GM12873 (cell line): ENCODE data around the gene TCF3.
A peak's percentile ranks its signal among the peaks of the same experiment; 100 is the strongest.

Experiments used
- TF ChIP-seq, protein P1 (sequence below): IDR thresholded peaks from 2 replicates; pipeline ENCODE4 v1.5.1; 2012; ENCODE audit warnings: low read depth, mild to moderate bottlenecking, moderate library complexity, low read length, control low read depth; ENCODE audit not compliant: insufficient read depth; ENCODE audit errors: missing control alignments

TCF3 gene

DNA sequence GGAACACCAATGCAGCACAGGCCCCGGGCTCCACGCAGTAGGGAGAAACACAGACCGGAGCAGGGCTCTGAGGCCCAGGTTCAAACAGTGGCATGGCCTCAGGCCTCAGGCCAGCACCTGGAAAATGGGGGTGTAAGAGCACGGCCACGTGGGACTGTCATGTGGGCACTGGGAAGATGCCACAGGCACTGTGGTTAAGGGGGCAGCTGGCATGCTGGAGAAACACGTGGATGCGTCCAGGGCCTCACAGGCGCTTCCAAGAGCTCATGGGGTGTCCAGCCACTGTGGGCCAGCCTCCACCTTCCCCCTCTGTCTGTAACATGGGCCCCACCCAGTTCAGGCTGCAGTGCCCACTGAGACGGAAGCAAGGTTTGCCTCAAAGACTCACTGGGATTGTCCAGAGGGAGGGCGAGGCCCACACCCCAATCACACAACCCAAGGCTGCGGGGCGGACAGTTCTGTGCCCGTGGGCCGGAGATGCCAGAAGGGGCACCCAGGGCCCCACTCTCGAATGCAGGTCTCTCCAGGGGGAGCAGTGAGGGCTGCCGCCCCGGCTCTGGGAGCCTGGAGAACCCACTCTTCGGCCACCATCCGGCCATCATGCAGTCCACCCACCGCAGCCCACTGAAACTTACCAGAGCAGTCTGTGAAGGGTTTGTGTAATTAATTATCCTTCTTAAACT lies 53.5 kb downstream of the TCF3 start:
- TF ChIP-seq, protein P1, sequence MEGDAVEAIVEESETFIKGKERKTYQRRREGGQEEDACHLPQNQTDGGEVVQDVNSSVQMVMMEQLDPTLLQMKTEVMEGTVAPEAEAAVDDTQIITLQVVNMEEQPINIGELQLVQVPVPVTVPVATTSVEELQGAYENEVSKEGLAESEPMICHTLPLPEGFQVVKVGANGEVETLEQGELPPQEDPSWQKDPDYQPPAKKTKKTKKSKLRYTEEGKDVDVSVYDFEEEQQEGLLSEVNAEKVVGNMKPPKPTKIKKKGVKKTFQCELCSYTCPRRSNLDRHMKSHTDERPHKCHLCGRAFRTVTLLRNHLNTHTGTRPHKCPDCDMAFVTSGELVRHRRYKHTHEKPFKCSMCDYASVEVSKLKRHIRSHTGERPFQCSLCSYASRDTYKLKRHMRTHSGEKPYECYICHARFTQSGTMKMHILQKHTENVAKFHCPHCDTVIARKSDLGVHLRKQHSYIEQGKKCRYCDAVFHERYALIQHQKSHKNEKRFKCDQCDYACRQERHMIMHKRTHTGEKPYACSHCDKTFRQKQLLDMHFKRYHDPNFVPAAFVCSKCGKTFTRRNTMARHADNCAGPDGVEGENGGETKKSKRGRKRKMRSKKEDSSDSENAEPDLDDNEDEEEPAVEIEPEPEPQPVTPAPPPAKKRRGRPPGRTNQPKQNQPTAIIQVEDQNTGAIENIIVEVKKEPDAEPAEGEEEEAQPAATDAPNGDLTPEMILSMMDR: no peak

DNA sequence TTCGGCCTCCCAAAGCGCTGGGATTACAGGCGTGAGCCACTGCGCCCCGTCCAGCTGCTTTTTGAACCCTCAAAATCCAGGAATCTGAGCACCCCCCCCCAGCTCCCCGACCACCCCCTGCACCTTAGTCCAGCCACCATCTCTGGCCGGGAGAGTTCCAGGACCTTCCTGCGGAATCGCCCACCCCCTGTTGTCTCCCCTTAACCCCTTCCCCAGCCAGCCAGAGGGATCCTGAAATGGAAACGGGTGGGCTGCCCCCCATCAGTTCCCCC lies 59.0 kb downstream of the TCF3 start:
- TF ChIP-seq, protein P1: no peak

GRCh38 chr19:1592755-1593500 lies 59.5 kb downstream of the TCF3 start, which contains the start of gene MBD3:
TSS of gene MBD3 (minus strand) at chr19:1592865. CDS start at chr19:1592631, 234 bp downstream.
- TF ChIP-seq, protein P1: no peak

GRCh38 chr19:1592024-1592754 lies 60.2 kb downstream of the TCF3 start:
- TF ChIP-seq, protein P1: no peak

DNA sequence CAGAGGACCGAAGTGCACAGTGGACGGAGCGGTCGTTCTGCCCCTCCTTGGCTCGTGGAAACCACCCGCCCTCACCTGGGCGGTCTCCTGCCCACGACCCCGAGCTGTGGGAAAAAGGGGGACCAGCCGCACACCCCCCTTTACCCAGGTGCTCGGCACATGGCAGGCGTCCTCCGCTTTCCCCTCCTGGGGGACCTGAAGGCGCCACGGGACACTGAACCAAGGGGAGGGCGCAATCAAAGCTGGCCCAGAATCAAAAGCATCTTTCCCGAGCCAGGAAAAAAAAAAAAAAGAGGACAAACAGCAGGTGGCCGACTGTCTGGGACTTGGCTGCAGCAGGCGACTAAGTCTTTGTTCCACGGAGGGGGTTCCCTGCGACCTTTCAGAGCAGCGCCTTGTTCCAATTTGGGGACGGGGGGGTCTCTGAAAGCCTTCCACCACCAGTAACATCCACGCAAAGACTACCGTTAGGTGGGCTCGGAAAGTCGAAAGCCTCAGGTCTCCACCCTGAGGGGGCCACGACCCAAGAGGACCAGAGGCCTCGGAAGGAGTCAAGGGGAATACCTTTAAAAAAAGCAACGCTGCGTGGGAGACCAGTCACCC lies 60.9 kb downstream of the TCF3 start:
- TF ChIP-seq, protein P1: no peak

DNA sequence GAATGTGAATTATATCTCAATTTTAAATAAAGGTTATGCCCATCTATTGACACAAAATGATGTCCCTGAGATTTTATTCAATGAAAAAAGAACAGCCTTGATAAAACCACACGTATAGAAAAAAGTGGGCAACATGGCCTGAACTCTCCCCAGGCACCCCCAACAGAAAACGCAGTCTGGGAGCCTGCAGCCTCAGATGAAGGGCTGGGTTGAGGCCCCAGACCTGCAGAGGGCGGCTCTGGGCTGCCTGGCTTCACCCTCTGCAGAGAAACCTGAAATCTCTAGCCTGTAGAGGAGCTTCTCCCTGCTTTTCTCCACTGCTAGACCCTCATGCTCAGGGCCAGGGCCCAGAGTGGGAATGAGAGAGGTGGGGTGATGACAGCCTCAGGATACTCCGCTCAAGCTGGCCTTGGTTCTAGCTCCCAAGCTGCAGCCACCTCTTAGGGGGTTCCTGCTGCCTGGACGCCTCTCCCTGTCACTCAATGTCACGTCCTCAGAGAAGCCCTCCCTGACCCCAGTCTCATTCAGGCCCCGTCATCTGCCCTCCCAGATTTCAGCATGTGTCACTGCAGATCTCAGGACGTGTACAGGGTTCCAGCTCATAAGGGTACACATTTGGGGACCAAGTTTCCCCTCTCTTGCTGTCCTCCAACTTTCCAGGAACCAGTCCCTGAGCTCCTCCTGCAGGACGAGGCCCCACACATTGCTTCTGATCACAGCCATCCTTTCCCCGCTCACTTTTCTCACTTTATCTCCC lies 61.6 kb downstream of the TCF3 start:
- TF ChIP-seq, protein P1: peak; percentile 59
